A673 (cell line): ENCODE results near the gene PID1. TPM values are rescaled to one million over a fixed set of nuclear protein-coding genes. Genes with fewer than 3 reads are reported as not detected.

Experiments
- BruUV-seq: library from RNA; stranded (reverse); fragments of 400-500 nt; replicated peaks from 2 replicates; lab custom pipeline; 2021; lab: Mats Ljungman, UMichigan
- CTCF ChIA-PET: fragments of 300-600 bp; sonication (Branson Sonifier 250); formaldehyde crosslinking; loops from one replicate; lab custom pipeline; 2022; ENCODE audit warnings: antibody characterized with exemption; lab: Charles Lee
- POLR2A ChIA-PET: fragments of 300-600 bp; sonication (Branson Sonifier 250); formaldehyde crosslinking; loops from one replicate; lab custom pipeline; 2022; ENCODE audit warnings: antibody characterized with exemption; ENCODE audit not compliant: low non-redundant PET; lab: Charles Lee
- DNase-seq: peaks from one replicate; pipeline ENCODE4 v3.0.0-alpha.2; 2015; ENCODE audit warnings: low spot score
- H3K27ac ChIP-seq: fragments of 200-600 bp; sonication (generic); 2 replicates; pipeline ENCODE4 v1.5.1; 2016; ENCODE audit warnings: mixed run types, low read depth, mild to moderate bottlenecking, mixed read lengths, antibody characterized with exemption, low read length; ENCODE audit not compliant: poor library complexity, severe bottlenecking
- H3K27me3 ChIP-seq: fragments of 200-600 bp; sonication (generic); replicated peaks from 2 replicates; pipeline ENCODE4 v1.6.1; 2017; ENCODE audit warnings: mixed run types, low read depth, mild to moderate bottlenecking, mixed read lengths, antibody characterized with exemption, low read length; ENCODE audit not compliant: insufficient read depth, poor library complexity
- H3K36me3 ChIP-seq: fragments of 200-600 bp; sonication (generic); 2 replicates; pipeline ENCODE4 v1.6.1; 2016; ENCODE audit warnings: mixed run types, mild to moderate bottlenecking, mixed read lengths, antibody characterized with exemption, low read length; ENCODE audit not compliant: insufficient read depth, poor library complexity, severe bottlenecking
- H3K4me1 ChIP-seq: fragments of 200-600 bp; sonication (generic); 2 replicates; pipeline ENCODE4 v1.6.1; 2017; ENCODE audit warnings: mixed run types, mild to moderate bottlenecking, mixed read lengths, antibody characterized with exemption, low read length; ENCODE audit not compliant: insufficient read depth, poor library complexity, severe bottlenecking
- H3K4me3 ChIP-seq: fragments of 200-600 bp; sonication (generic); 2 replicates; pipeline ENCODE4 v1.5.1; 2016; ENCODE audit warnings: low read depth, mixed run types, mild to moderate bottlenecking, mixed read lengths, low read length; ENCODE audit not compliant: poor library complexity, severe bottlenecking
- H3K9me3 ChIP-seq: fragments of 200-600 bp; sonication (generic); 2 replicates; pipeline ENCODE4 v1.6.1; 2016; ENCODE audit warnings: mixed run types, low read depth, mild to moderate bottlenecking, mixed read lengths, antibody characterized with exemption, low read length; ENCODE audit not compliant: poor library complexity, severe bottlenecking
- EZH2 ChIP-seq: fragments of 200-600 bp; sonication (generic); IDR thresholded peaks from 2 replicates; pipeline ENCODE4 v1.6.1; 2017; ENCODE audit warnings: borderline replicate concordance, low read depth, mild to moderate bottlenecking, mixed read lengths, antibody characterized with exemption, low read length; ENCODE audit not compliant: poor library complexity, severe bottlenecking
- intact Hi-C: fragments of 100-400 bp; cut with micrococcal nuclease; formaldehyde crosslinking; loops from one replicate; pipeline ENCODE4 v1.10.0; 2022; ENCODE audit not compliant: unreplicated experiment
- total RNA-seq: library from RNA; stranded (reverse); gene quantifications from 2 replicates; pipeline ENCODE4 v1.2.3, GENCODE V29; 2021
- TF ChIP-seq, protein P1 (sequence below): fragments of 300-800, 200-600 bp; sonication (generic); conservative IDR thresholded peaks from 2 replicates; pipeline ENCODE4 v1.5.1; 2017; ENCODE audit warnings: low read depth, mild to moderate bottlenecking, antibody characterized with exemption, low read length, moderate library complexity, mixed read lengths

Gene PID1
- total RNA-seq, 1 experiment from 2014 or later, result 1.5 TPM

DNA sequence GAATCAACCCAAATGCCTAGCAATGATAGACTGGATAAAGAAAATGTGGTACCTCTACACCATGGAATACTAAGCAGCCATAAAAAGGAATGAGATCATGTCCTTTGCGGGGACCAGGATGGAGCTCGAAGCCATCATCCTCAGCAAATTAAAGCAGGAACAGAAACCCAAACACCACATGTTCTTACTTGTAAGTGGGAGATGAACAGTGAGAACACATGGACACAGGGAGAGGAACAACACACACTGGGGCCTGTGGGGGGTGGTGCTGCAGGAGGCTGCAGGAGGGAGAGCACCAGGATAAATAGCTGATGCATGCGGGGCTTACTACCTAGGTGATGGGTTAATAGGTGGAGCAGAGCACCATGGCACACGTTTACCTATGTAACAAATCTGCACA, 8.4 kb upstream of the PID1 start:
- BruUV-seq, result no TSS peak
- intact Hi-C loops, result loop anchor here (10.0 kb wide), 1 partner anchor 1345 kb away; no protein-coding TSS in a partner anchor
- Histone ChIP-seq H3K4me1 (no peaks in the 10 kb centered on the region), H3K36me3 (no peaks in the 10 kb centered on the region), H3K4me3 (no peak overlapping the region), H3K27ac (no peak overlapping the region), H3K27me3 (no peaks in the 10 kb centered on the region), H3K9me3 (no peaks in the 10 kb centered on the region)
- ChIA-PET POLR2A (no interaction called here), CTCF (no interaction called here)
- DNase-seq, result no peak
- TF ChIP-seq, protein P1, sequence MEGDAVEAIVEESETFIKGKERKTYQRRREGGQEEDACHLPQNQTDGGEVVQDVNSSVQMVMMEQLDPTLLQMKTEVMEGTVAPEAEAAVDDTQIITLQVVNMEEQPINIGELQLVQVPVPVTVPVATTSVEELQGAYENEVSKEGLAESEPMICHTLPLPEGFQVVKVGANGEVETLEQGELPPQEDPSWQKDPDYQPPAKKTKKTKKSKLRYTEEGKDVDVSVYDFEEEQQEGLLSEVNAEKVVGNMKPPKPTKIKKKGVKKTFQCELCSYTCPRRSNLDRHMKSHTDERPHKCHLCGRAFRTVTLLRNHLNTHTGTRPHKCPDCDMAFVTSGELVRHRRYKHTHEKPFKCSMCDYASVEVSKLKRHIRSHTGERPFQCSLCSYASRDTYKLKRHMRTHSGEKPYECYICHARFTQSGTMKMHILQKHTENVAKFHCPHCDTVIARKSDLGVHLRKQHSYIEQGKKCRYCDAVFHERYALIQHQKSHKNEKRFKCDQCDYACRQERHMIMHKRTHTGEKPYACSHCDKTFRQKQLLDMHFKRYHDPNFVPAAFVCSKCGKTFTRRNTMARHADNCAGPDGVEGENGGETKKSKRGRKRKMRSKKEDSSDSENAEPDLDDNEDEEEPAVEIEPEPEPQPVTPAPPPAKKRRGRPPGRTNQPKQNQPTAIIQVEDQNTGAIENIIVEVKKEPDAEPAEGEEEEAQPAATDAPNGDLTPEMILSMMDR, result no peak
- TF ChIP-seq EZH2, result no peak

DNA sequence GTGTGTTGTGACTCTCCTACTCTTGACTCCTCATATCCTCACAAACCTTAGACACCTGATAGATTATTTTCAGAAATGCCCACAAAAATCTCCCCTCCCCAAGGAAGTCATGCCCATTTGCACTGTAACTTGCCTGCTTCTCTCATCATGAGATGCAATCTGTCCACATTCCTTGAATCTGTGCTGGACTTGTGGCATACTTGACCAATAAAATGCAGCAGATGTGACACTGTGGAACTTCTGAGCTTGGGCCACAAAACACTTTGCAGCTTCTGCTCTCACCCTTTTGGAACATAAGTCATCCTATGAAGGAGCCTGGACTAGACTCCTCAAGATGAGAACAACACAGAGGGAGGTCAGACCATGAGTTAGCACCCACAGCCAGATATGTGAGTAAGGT, 4.4 kb upstream of the PID1 start:
- no peak overlapping the region for H3K4me3 ChIP-seq
- intact Hi-C loops, result loop anchor here (10.0 kb wide), 1 partner anchor 1341 kb away; no protein-coding TSS in a partner anchor

DNA sequence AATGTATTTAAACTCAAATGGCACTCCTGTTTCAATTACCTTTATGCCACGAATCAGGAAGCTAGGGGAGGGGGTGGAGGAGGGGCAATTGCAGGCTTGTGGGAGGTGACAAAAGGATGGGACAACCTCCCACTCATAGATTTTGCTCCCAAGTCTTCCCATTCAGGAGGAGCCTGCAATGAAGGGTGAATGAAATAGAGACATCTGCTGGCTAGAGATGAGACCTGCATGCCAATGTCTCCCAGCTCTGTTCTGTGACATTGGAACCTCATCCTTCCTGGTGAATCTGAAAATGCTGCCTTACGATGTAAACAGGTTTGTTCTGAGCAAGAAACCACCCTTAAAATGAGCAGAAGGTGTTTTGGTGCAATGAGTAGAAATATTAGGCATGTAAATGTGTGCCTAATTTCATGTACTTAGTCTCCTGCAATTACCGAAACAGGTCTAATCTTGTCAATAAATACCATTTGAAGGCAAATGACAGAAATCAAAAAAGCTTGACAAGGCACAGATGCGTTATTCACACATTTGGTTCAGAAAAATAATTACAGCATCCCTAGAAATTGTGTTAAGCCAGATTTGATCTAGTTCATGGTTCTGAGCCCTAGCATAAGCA, 2.7 kb upstream of the PID1 start:
- Histone ChIP-seq H3K4me3 (peak overlapping the region; percentile 22), H3K4me1 (peaks cover 5% of the 10 kb centered on the region), H3K27me3 (peaks cover 7% of the 10 kb centered on the region), H3K9me3 (no peaks in the 10 kb centered on the region), H3K36me3 (no peaks in the 10 kb centered on the region), H3K27ac (no peak overlapping the region)
- ChIA-PET CTCF (interaction anchor here (0.5 to 1.9 kb wide), 7 partner anchors 37 to 1792 kb away, joined by 3 to 6 read pairs (median 5); no protein-coding TSS in a partner anchor), POLR2A (interaction anchor here (0.5 kb wide), 1 partner anchor 174 kb away, joined by 3 read pairs; no protein-coding TSS in a partner anchor)
- BruUV-seq, result no TSS peak
- DNase-seq, result peak; percentile 90
- intact Hi-C loops, result loop anchor here (1.0 to 10.0 kb wide), 5 partner anchors 141 to 1339 kb away; no protein-coding TSS in a partner anchor
- TF ChIP-seq, protein P1, result peak; percentile 85
- no peak for TF ChIP-seq EZH2

More for the DNA sequence above, 4.4 kb upstream of the PID1 start:
- no peak overlapping the region for H3K27ac ChIP-seq
- ChIA-PET CTCF (no interaction called here), POLR2A (no interaction called here)
- no peak for DNase-seq
- BruUV-seq, result no TSS peak
- no peaks in the 10 kb centered on the region for H3K27me3 ChIP-seq
- H3K4me1 ChIP-seq, result peaks cover 5% of the 10 kb centered on the region
- TF ChIP-seq EZH2, result no peak
- TF ChIP-seq, protein P1, result no peak
- no peaks in the 10 kb centered on the region for H3K36me3 ChIP-seq
- H3K9me3 ChIP-seq, result no peaks in the 10 kb centered on the region
